GM12865 (cell line): ENCODE measurements around the gene RTN4R.

Source experiments
- DNase-seq: peaks from one replicate; pipeline ENCODE4 v3.0.0; 2010; ENCODE audit warnings: low read depth
- H3K4me3 ChIP-seq: 2 replicates; pipeline ENCODE4 v1.5.1; 2011; ENCODE audit warnings: mild to moderate bottlenecking, low read depth, low read length, control low read depth
- CTCF ChIP-seq: IDR thresholded peaks from 2 replicates; pipeline ENCODE4 v1.5.1; 2011; ENCODE audit warnings: low read length, control low read depth, low read depth, inconsistent platforms; ENCODE audit not compliant: insufficient read depth; ENCODE audit errors: missing control alignments

RTN4R gene

DNA sequence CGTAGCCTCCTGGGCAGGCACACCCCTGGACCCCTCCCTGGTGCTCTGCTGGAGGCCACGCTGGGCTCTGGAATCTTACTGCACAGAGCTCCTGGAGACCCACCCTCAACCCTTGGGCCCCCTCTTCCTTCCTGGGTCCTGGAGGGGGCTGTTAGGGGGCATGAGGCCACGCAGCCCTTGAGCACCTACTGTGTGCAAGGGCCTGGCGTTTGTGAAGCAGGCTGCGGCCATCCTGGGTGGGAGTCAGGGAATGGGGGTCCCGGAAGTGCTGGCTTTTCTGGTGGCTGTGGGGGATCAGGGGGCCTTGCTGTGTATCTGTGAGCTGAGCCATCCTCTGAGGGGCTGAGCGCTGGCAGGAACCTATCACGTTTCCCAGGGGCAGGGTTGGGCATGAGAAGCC lies 76.3 kb downstream of the RTN4R start:
- TF ChIP-seq CTCF = no peak
- DNase-seq = no peak
- H3K4me3 ChIP-seq = no peak overlapping the region
